ENCODE results near the gene EMC1. TPM values are rescaled to one million over a fixed set of nuclear protein-coding genes. Genes with fewer than 3 reads are reported as not detected.

The EMC1 gene
- polyA plus RNA-seq, 1 of the 3 experiments (the other 2 are of a cell fraction) = 87.6 TPM

- Histone ChIP-seq H3F3A (replicated peaks; ENCODE audit: insufficient read depth) (no peaks in the 10 kb centered on the region), H3K9me3 (no peaks in the 10 kb centered on the region), H3K36me3 (replicated peaks in 1 of 2; ENCODE audit: control insufficient read depth in 1 of 2, insufficient read depth in 2 of 2, low read length in 1 of 2) (no peaks in the 10 kb centered on the region), H3K4me3 (ENCODE audit: low read depth in 2 of 2, low read length in 1 of 2) (no peak overlapping the region), H3K4me1 (ENCODE audit: control insufficient read depth in 1 of 2, insufficient read depth in 2 of 2, low read depth in 1 of 2, low read length in 1 of 2) (no peaks in the 10 kb centered on the region), H3K27me3 (ENCODE audit: insufficient read depth) (no peaks in the 10 kb centered on the region), H4K20me1 (ENCODE audit: insufficient read depth) (no peaks in the 10 kb centered on the region), H3K4me2 (no peak overlapping the region), H3K79me2 (ENCODE audit: insufficient read depth) (no peaks in the 10 kb centered on the region), H3K9me2 (no peaks in the 10 kb centered on the region), H3K9ac (no peak overlapping the region), H2AFZ (ENCODE audit: low read depth) (no peak overlapping the region), H3K27ac (ENCODE audit: low read depth in 2 of 2, low read length in 1 of 2) (no peak overlapping the region)
- ChIA-PET CTCF (no interaction called here), POLR2A (interaction anchor here (0.6 kb wide), 1 partner anchor 44 kb away, joined by 4 read pairs; the partner anchor contains the start of genes AKR7A2 and SLC66A1)
- no peak for TF ChIP-seq REST (IDR thresholded peaks at IDR 0.05; ENCODE audit: low read depth, low read length)
- no peak for TF ChIP-seq JUND (IDR thresholded peaks at IDR 0.05)
- TF ChIP-seq EP300 (IDR thresholded peaks at IDR 0.05; ENCODE audit: borderline replicate concordance in 1 of 2, low read depth in 1 of 2, low read length in 1 of 2) = no peak
- TF ChIP-seq ZBTB33 (IDR thresholded peaks at IDR 0.05; ENCODE audit: borderline replicate concordance, low read depth) = no peak
- no peak for TF ChIP-seq GATA2 (CRISPR knock-in tag; IDR thresholded peaks at IDR 0.05)
- no peak for TF ChIP-seq FOSL2 (IDR thresholded peaks at IDR 0.05; ENCODE audit: borderline replicate concordance, low read depth)
- no peak for TF ChIP-seq ELF1 (IDR thresholded peaks at IDR 0.05)
- TF ChIP-seq SIN3A (IDR thresholded peaks at IDR 0.05; ENCODE audit: borderline replicate concordance, low read depth, low read length) = no peak
- no peak for TF ChIP-seq RXRA (IDR thresholded peaks at IDR 0.05; ENCODE audit: borderline replicate concordance, low read depth)
- no peak for TF ChIP-seq NRF1 (IDR thresholded peaks at IDR 0.05; ENCODE audit: low read depth, low read length)
- TF ChIP-seq MXI1 (IDR thresholded peaks at IDR 0.05; ENCODE audit: low read depth, low read length) = no peak
- TF ChIP-seq FOXJ3 (CRISPR knock-in tag; IDR thresholded peaks at IDR 0.05) = no peak
- DNase-seq = no peak
- WGBS (ENCODE audit: low lambda C conversion rate) = 67% methylated on average over 5 of the region's 11 CpGs
Observed at GRCh38 chr1:19268445-19268844, 17.1 kb upstream of the EMC1 start.

- TF ChIP-seq FOXJ3 (CRISPR knock-in tag; IDR thresholded peaks at IDR 0.05) = no peak
- H2AFZ ChIP-seq (ENCODE audit: low read depth) = no peak overlapping the region
- H3K9me3 ChIP-seq = no peaks in the 10 kb centered on the region
- H3K4me1 ChIP-seq (ENCODE audit: control insufficient read depth in 1 of 2, insufficient read depth in 2 of 2, low read depth in 1 of 2, low read length in 1 of 2) = no peaks in the 10 kb centered on the region
- no peak overlapping the region for H3K4me2 ChIP-seq
- no peaks in the 10 kb centered on the region for H3K9me2 ChIP-seq
- peaks cover 6 to 20% of the 10 kb centered on the region in 2 experiments for H3K36me3 ChIP-seq (replicated peaks in 1 of 2; ENCODE audit: control insufficient read depth in 1 of 2, insufficient read depth in 2 of 2, low read length in 1 of 2)
- H3K4me3 ChIP-seq (ENCODE audit: low read depth in 2 of 2, low read length in 1 of 2) = no peak overlapping the region
- POLR2A ChIA-PET = no interaction called here
- H3K79me2 ChIP-seq (ENCODE audit: insufficient read depth) = no peaks in the 10 kb centered on the region
- H3K9ac ChIP-seq = no peak overlapping the region
- H3K27ac ChIP-seq (ENCODE audit: low read depth in 2 of 2, low read length in 1 of 2) = no peak overlapping the region
- no peaks in the 10 kb centered on the region for H3K27me3 ChIP-seq (ENCODE audit: insufficient read depth)
- CTCF ChIA-PET = interaction anchor here (1.6 kb wide), 1 partner anchor 355 kb away, joined by 3 read pairs; no protein-coding TSS in a partner anchor
- 77% methylated on average over 2 of the region's 5 CpGs for WGBS (ENCODE audit: low lambda C conversion rate)
- H3F3A ChIP-seq (replicated peaks; ENCODE audit: insufficient read depth) = peaks cover 3% of the 10 kb centered on the region
- no peaks in the 10 kb centered on the region for H4K20me1 ChIP-seq (ENCODE audit: insufficient read depth)
- no peak for DNase-seq
Observed at GRCh38 chr1:19262744-19263143, 11.4 kb upstream of the EMC1 start.

Measured in SK-N-SH (cell line).